Measurements from ENCODE around the gene ATP8A2.

Gene ATP8A2

DNA sequence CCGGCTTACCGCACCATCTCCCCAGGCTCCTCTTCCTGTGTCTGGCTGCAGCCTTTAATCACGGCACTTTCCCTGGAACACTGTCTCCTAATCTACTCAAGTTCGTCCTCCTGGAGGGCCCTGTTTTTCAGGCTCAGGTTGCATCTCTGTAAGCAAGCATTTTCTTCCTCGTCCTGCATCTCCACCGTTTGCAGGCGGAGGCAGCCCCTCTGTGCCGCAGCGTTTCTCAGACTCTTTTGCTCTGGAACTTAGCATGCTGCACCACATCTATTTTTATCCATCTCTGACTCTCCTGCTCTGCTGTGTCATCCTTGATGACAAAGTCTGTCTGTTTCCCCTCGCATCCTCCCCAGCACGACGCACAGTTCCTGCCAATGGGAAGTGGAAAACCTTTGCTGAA, 117.5 kb downstream of the ATP8A2 start:
- no peak for TF ChIP-seq EZH2 (IDR thresholded peaks at IDR 0.05)
- no peak for TF ChIP-seq FOXP2 (optimal IDR thresholded peaks at IDR 0.05; ENCODE audit: control extremely low read depth, extremely low read length, insufficient read depth)
- no peak for TF ChIP-seq POLR2AphosphoS5 (IDR thresholded peaks at IDR 0.05; ENCODE audit: borderline replicate concordance, low read depth, low read length)
- no peak overlapping the region for H3K27ac ChIP-seq
- H3K9ac ChIP-seq (ENCODE audit: insufficient read length): no peak overlapping the region
- no peak for DNase-seq (ENCODE audit: low read depth, low spot score)
- H3K36me3 ChIP-seq (ENCODE audit: insufficient read depth, low read length): no peaks in the 10 kb centered on the region
- no peak overlapping the region for H3K4me3 ChIP-seq
- H3K9me3 ChIP-seq (ENCODE audit: low read depth, low read length): no peaks in the 10 kb centered on the region

DNA sequence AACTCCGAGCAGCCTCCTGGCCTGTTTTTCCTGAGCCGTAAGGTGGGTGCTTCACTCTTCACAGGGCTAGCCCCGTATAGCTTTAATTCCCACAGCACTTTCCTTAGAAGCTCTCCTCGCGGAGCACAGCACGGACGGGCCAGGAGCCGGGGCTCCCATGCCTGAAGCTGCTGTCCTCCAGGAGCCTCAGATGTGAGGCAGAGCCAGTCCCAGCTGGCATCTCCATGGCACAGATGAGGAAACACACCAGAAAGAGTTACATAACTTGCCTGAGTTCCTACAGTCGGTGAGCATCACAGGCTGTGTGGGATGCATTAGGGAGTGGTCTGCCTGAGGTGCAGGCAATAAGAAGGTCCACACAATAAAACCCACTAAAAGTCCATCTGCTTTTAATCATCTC, 118.5 kb downstream of the ATP8A2 start:
- no peak overlapping the region for H3K27ac ChIP-seq
- no peak overlapping the region for H3K4me3 ChIP-seq
- H3K9me3 ChIP-seq (ENCODE audit: low read depth, low read length): no peaks in the 10 kb centered on the region
- TF ChIP-seq POLR2AphosphoS5 (IDR thresholded peaks at IDR 0.05; ENCODE audit: borderline replicate concordance, low read depth, low read length): no peak
- no peak for TF ChIP-seq EZH2 (IDR thresholded peaks at IDR 0.05)
- no peak for TF ChIP-seq FOXP2 (optimal IDR thresholded peaks at IDR 0.05; ENCODE audit: control extremely low read depth, extremely low read length, insufficient read depth)
- no peak overlapping the region for H3K9ac ChIP-seq (ENCODE audit: insufficient read length)
- DNase-seq (ENCODE audit: low read depth, low spot score): no peak
- H3K36me3 ChIP-seq (ENCODE audit: insufficient read depth, low read length): no peaks in the 10 kb centered on the region

DNA sequence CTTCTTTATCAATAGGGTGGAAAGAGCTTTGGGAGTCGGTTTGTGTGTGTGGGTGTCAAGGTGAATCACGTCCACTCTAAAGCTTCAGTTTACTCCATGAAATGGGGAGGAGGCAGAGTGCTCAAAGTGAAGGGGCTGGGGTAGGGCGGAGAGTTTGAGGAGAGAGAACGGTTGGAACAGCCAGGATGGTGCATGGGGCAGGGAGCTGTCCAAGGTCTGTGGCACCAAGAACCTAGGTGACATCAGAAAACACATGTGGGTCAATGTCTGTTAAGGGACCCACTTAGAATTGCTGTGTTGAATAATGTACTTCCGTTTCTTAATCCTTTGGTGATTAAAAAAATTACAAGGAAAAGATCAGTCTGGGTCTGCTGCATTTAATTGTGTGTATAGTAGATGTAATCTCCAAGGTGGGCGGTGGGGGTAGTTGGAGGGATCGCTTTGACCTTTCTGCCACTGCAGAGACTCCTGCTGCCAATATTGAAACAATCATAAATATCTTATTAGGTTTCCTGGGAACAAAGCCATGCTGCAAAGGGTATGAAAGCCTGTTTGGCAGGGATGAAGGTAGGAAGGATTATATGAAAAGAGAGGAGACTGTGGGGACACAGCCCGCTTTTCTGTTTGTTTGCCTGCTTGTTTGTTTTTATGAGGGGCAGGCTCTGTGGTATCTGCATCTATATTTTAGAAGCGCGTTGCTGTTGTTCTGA, 122.3 kb downstream of the ATP8A2 start:
- H3K27ac ChIP-seq: no peak overlapping the region
- H3K4me3 ChIP-seq: no peak overlapping the region
- DNase-seq (ENCODE audit: low read depth, low spot score): no peak
- no peaks in the 10 kb centered on the region for H3K36me3 ChIP-seq (ENCODE audit: insufficient read depth, low read length)
- H3K9me3 ChIP-seq (ENCODE audit: low read depth, low read length): no peaks in the 10 kb centered on the region
- H3K9ac ChIP-seq (ENCODE audit: insufficient read length): no peak overlapping the region
- TF ChIP-seq POLR2AphosphoS5 (IDR thresholded peaks at IDR 0.05; ENCODE audit: borderline replicate concordance, low read depth, low read length) (no peak), EZH2 (IDR thresholded peaks at IDR 0.05) (no peak), FOXP2 (optimal IDR thresholded peaks at IDR 0.05; ENCODE audit: control extremely low read depth, extremely low read length, insufficient read depth) (no peak)

DNA sequence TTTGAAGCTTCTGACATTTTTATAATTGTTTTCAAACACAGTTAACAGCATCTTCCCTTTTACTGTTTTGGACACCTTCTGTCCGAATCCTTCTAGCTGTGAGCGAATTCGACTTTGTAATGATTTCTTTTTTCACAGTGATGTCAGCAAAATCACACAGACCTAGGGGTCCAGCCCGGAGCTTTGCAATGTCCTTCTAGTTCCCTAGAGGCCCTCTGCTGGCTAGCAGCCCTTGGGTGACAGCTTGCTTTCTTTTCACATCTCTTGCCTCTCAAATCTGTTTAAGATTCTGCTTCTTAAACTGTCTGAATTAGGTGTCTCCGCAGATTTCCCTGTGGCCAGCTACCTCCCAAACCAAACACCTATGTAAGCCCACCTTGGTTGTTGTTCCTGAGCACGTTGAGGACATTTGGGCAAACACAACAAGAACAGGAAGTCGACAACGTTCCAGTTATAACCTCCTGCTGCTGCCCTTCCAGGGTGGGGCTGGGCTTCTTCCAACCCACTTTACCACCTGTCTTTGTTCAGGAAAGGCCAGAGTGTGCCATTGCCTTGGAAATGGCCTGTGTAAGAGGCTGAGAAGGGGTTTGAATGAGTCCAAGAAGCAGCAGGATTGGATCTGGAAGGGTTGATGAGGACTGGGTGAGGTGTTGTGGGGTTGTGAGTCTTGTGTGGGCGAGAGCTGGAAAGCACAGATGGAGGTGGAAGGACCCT, 123.1 kb downstream of the ATP8A2 start:
- H3K36me3 ChIP-seq (ENCODE audit: insufficient read depth, low read length): no peaks in the 10 kb centered on the region
- no peak overlapping the region for H3K27ac ChIP-seq
- H3K9ac ChIP-seq (ENCODE audit: insufficient read length): no peak overlapping the region
- DNase-seq (ENCODE audit: low read depth, low spot score): no peak
- H3K4me3 ChIP-seq: no peak overlapping the region
- H3K9me3 ChIP-seq (ENCODE audit: low read depth, low read length): no peaks in the 10 kb centered on the region
- no peak for TF ChIP-seq EZH2 (IDR thresholded peaks at IDR 0.05)
- TF ChIP-seq FOXP2 (optimal IDR thresholded peaks at IDR 0.05; ENCODE audit: control extremely low read depth, extremely low read length, insufficient read depth): no peak
- no peak for TF ChIP-seq POLR2AphosphoS5 (IDR thresholded peaks at IDR 0.05; ENCODE audit: borderline replicate concordance, low read depth, low read length)

DNA sequence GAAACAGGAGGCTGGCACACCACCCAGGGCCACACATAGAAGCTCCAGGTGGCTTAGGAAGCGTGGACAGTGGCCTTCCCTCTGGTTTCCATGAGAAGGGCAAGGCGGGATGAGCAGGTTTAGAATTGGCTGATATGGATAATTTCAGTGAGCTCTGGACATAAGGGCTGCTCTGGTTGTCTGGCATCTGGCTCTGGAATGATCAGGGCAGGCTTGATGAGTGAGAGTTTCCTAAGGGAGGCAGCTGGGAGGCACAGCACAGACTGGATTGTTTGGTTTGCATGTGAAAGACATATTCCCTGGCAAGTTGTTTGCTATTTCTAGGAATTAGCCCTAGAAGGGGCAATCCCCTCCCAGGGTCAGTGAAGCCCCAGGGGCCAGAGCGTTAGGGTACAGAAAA, 129.5 kb downstream of the ATP8A2 start:
- H3K4me3 ChIP-seq: no peak overlapping the region
- H3K9me3 ChIP-seq (ENCODE audit: low read depth, low read length): no peaks in the 10 kb centered on the region
- DNase-seq (ENCODE audit: low read depth, low spot score): no peak
- TF ChIP-seq EZH2 (IDR thresholded peaks at IDR 0.05) (no peak), FOXP2 (optimal IDR thresholded peaks at IDR 0.05; ENCODE audit: control extremely low read depth, extremely low read length, insufficient read depth) (no peak), POLR2AphosphoS5 (IDR thresholded peaks at IDR 0.05; ENCODE audit: borderline replicate concordance, low read depth, low read length) (no peak)
- H3K36me3 ChIP-seq (ENCODE audit: insufficient read depth, low read length): no peaks in the 10 kb centered on the region
- H3K9ac ChIP-seq (ENCODE audit: insufficient read length): no peak overlapping the region
- no peak overlapping the region for H3K27ac ChIP-seq

DNA sequence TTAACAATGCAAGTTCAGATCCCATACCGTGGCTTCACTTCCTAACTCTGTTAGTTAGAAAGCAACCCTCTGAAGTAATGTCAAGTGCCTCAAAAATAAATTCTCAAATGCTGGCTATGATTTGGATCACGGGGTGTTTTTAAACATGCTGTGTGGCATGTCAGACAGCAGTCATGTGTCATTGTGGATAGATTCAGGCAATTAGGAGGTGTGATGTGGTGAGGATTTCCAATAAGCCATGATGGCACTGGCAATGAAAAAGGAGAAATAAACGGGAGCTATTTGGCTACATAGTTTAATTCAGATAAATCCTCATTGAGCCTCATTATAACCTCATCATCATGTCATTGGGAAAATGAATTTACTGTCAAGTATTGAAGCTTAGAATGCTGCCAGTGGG, 130.3 kb downstream of the ATP8A2 start:
- no peak overlapping the region for H3K27ac ChIP-seq
- no peak for DNase-seq (ENCODE audit: low read depth, low spot score)
- TF ChIP-seq EZH2 (IDR thresholded peaks at IDR 0.05): no peak
- TF ChIP-seq POLR2AphosphoS5 (IDR thresholded peaks at IDR 0.05; ENCODE audit: borderline replicate concordance, low read depth, low read length): no peak
- TF ChIP-seq FOXP2 (optimal IDR thresholded peaks at IDR 0.05; ENCODE audit: control extremely low read depth, extremely low read length, insufficient read depth): no peak
- no peak overlapping the region for H3K9ac ChIP-seq (ENCODE audit: insufficient read length)
- no peak overlapping the region for H3K4me3 ChIP-seq
- no peaks in the 10 kb centered on the region for H3K36me3 ChIP-seq (ENCODE audit: insufficient read depth, low read length)
- H3K9me3 ChIP-seq (ENCODE audit: low read depth, low read length): no peaks in the 10 kb centered on the region

DNA sequence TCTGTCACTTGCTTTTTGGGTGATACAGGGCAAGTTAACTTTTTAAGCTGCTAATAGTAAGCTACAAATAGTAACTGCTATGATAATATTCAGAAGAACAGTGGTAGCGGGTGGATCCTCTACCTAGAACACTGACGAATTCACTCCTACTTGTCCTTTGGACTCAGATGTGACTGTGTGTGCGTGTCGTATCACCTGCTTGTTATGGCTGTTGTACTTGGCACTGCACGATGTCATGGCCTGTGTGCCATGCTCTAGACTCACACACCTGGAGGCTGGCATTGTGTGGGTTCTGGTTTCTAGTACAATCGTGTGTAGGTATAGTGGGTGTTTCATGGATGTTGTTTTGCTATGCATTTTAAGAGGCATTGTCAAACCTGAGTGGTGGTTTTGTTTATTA, 130.8 kb downstream of the ATP8A2 start:
- Histone ChIP-seq H3K9me3 (ENCODE audit: low read depth, low read length) (no peaks in the 10 kb centered on the region), H3K4me3 (no peak overlapping the region), H3K9ac (ENCODE audit: insufficient read length) (no peak overlapping the region), H3K36me3 (ENCODE audit: insufficient read depth, low read length) (no peaks in the 10 kb centered on the region), H3K27ac (no peak overlapping the region)
- DNase-seq (ENCODE audit: low read depth, low spot score): no peak
- TF ChIP-seq FOXP2 (optimal IDR thresholded peaks at IDR 0.05; ENCODE audit: control extremely low read depth, extremely low read length, insufficient read depth) (no peak), POLR2AphosphoS5 (IDR thresholded peaks at IDR 0.05; ENCODE audit: borderline replicate concordance, low read depth, low read length) (no peak), EZH2 (IDR thresholded peaks at IDR 0.05) (no peak)

DNA sequence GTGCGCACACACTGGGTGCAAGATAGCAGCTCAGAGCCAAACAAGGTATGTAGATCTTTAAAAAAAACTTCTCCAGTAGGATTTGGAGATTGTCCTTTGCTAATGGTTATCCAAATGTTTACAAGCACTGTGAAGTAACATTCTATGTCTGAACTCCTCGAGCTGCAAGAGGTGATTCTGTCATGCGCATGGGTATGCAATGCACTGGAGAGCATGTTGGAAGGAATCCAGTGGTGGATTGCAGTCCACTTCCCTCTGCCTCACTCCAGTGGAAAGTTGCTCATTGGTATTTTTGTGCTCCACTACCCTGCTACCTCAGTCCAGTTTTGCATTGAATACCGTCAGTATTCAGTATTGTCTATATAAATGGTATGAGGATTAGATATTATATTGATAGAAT, 132.1 kb downstream of the ATP8A2 start:
- Histone ChIP-seq H3K36me3 (ENCODE audit: insufficient read depth, low read length) (no peaks in the 10 kb centered on the region), H3K27ac (no peak overlapping the region), H3K9me3 (ENCODE audit: low read depth, low read length) (no peaks in the 10 kb centered on the region), H3K9ac (ENCODE audit: insufficient read length) (no peak overlapping the region), H3K4me3 (no peak overlapping the region)
- DNase-seq (ENCODE audit: low read depth, low spot score): no peak
- TF ChIP-seq FOXP2 (optimal IDR thresholded peaks at IDR 0.05; ENCODE audit: control extremely low read depth, extremely low read length, insufficient read depth) (no peak), POLR2AphosphoS5 (IDR thresholded peaks at IDR 0.05; ENCODE audit: borderline replicate concordance, low read depth, low read length) (no peak), EZH2 (IDR thresholded peaks at IDR 0.05) (no peak)
